ENCODE measurements around the gene KRTAP15-1.

The KRTAP15-1 gene

GRCh38 chr21:30439975-30440374, at the start of gene KRTAP15-1:
Gene KRTAP15-1 (plus strand): TSS chr21:30440275. CDS start chr21:30440328, 53 bp downstream.
- H3K9ac ChIP-seq: no peak within 1 kb of the TSS
- no peak within 1 kb of the TSS for H3K27ac ChIP-seq
- H3K36me3 ChIP-seq (ENCODE audit: control insufficient read depth, insufficient read depth, low read length): no peaks in the 10 kb centered on the region
- no peaks in the 10 kb centered on the region for H3K27me3 ChIP-seq (ENCODE audit: control insufficient read depth, insufficient read depth, low read length)
- H3K4me3 ChIP-seq (ENCODE audit: low read depth, low read length): no peak within 1 kb of the TSS
- no peaks in the 10 kb centered on the region for H3K9me3 ChIP-seq (ENCODE audit: control insufficient read depth, low read length)
- no peak within 1 kb of the TSS for H2AFZ ChIP-seq
- no peak for TF ChIP-seq CTCF (IDR thresholded peaks at IDR 0.05)
- H3K4me2 ChIP-seq (ENCODE audit: low read length): no peak within 1 kb of the TSS
- H3K79me2 ChIP-seq: no peaks in the 10 kb centered on the region
- H3K4me1 ChIP-seq: no peaks in the 10 kb centered on the region

GRCh38 chr21:30391492-30392025, 48.5 kb upstream of the KRTAP15-1 start:
- Histone ChIP-seq H3K36me3 (ENCODE audit: control insufficient read depth, insufficient read depth, low read length) (no peaks in the 10 kb centered on the region), H2AFZ (no peak overlapping the region), H3K4me2 (ENCODE audit: low read length) (no peak overlapping the region), H3K4me3 (ENCODE audit: low read depth, low read length) (no peak overlapping the region), H3K9ac (no peak overlapping the region), H3K27ac (no peak overlapping the region), H3K9me3 (ENCODE audit: control insufficient read depth, low read length) (no peaks in the 10 kb centered on the region), H3K27me3 (ENCODE audit: control insufficient read depth, insufficient read depth, low read length) (no peaks in the 10 kb centered on the region), H3K79me2 (no peaks in the 10 kb centered on the region), H3K4me1 (no peaks in the 10 kb centered on the region)
- no peak for TF ChIP-seq CTCF (IDR thresholded peaks at IDR 0.05)

GRCh38 chr21:30395731-30396130, 44.3 kb upstream of the KRTAP15-1 start, which contains the start of gene KRTAP13-1:
Gene KRTAP13-1 (plus strand): TSS chr21:30396031. CDS start chr21:30396087, 56 bp downstream.
- Histone ChIP-seq H3K4me3 (ENCODE audit: low read depth, low read length) (no peak within 1 kb of the TSS), H3K4me2 (ENCODE audit: low read length) (no peak within 1 kb of the TSS), H3K9me3 (ENCODE audit: control insufficient read depth, low read length) (no peaks in the 10 kb centered on the region), H3K27me3 (ENCODE audit: control insufficient read depth, insufficient read depth, low read length) (no peaks in the 10 kb centered on the region), H3K36me3 (ENCODE audit: control insufficient read depth, insufficient read depth, low read length) (no peaks in the 10 kb centered on the region), H3K79me2 (no peaks in the 10 kb centered on the region), H2AFZ (no peak within 1 kb of the TSS), H3K9ac (no peak within 1 kb of the TSS), H3K4me1 (no peaks in the 10 kb centered on the region), H3K27ac (no peak within 1 kb of the TSS)
- no peak for TF ChIP-seq CTCF (IDR thresholded peaks at IDR 0.05)

- H3K4me2 ChIP-seq (ENCODE audit: low read length): peak overlapping the region; percentile 69
- no peaks in the 10 kb centered on the region for H3K4me1 ChIP-seq
These were observed 31.1 kb upstream of the KRTAP15-1 start for GRCh38 chr21:30408782-30409494.

More at GRCh38 chr21:30408782-30409494, 31.1 kb upstream of the KRTAP15-1 start:
- Histone ChIP-seq H3K9me3 (ENCODE audit: control insufficient read depth, low read length) (no peaks in the 10 kb centered on the region), H3K9ac (no peak overlapping the region), H3K79me2 (no peaks in the 10 kb centered on the region), H3K4me3 (ENCODE audit: low read depth, low read length) (peak overlapping the region; percentile 18), H2AFZ (no peak overlapping the region), H3K27me3 (ENCODE audit: control insufficient read depth, insufficient read depth, low read length) (no peaks in the 10 kb centered on the region), H3K36me3 (ENCODE audit: control insufficient read depth, insufficient read depth, low read length) (no peaks in the 10 kb centered on the region), H3K27ac (no peak overlapping the region)
- peak; percentile 9 for TF ChIP-seq CTCF (IDR thresholded peaks at IDR 0.05)
